Testis (tissue), 3 donors: ENCODE results near the gene DNAL1. TPM values are rescaled to one million over a fixed set of nuclear protein-coding genes. Genes with fewer than 3 reads are reported as not detected.

Experiments
- DNase-seq: peaks from one replicate; pipeline ENCODE4 v3.0.0-alpha.2; 2019
- H3K27ac ChIP-seq, 2 donors: fragments of 200-600 bp; sonication (generic); one replicate each; pipeline ENCODE4 v1.5.1; 2019
- H3K27me3 ChIP-seq: fragments of 200-600 bp; sonication (generic); one replicate; pipeline ENCODE4 v1.5.1; 2019
- H3K36me3 ChIP-seq: fragments of 200-600 bp; sonication (generic); one replicate; pipeline ENCODE4 v1.5.1; 2017; ENCODE audit warnings: low read depth; ENCODE audit errors: missing control alignments
- H3K4me1 ChIP-seq: fragments of 200-600 bp; sonication (generic); one replicate; pipeline ENCODE4 v1.5.1; 2019
- H3K4me3 ChIP-seq, 2 donors: fragments of 200-600 bp; sonication (generic); one replicate each; pipeline ENCODE4 v1.5.1; 2017 to 2019
- H3K9me3 ChIP-seq: fragments of 200-600 bp; sonication (generic); one replicate; pipeline ENCODE4 v1.5.1; 2017
- POLR2A ChIP-seq: fragments of 450-650 bp; IDR thresholded peaks from one replicate; pipeline ENCODE4 v1.6.1; 2017; ENCODE audit warnings: antibody characterized with exemption, mild to moderate bottlenecking, moderate library complexity
- WGBS, 2 donors: methylation state at CpG; one replicate each; pipeline ENCODE4 v1.1.5; 2018; 5-methylcytosine and 5-hydroxymethylcytosine counted together
- intact Hi-C: fragments of 100-400 bp; cut with DNase I; formaldehyde crosslinking; loops from one replicate; pipeline ENCODE4 v1.15.1; 2023; ENCODE audit warnings: low total_unique reads
- polyA plus RNA-seq: library from polyadenylated mRNA; stranded (reverse); fragments of 350-450 nt; fragmentation: Illumina TruSeq; extraction: RNeasy Lipid Tissue Mini Kit (QIAGEN cat#74804); gene quantifications from one replicate; pipeline ENCODE4 v1.2.3, GENCODE V29; 2014; ENCODE audit warnings: low read depth, low replicate concordance; ENCODE audit not compliant: insufficient read depth
- total RNA-seq, 2 donors: library from RNA; depleted of rRNA; stranded (reverse); fragments of >200 nt; gene quantifications; one replicate each; pipeline ENCODE4 v1.2.3, GENCODE V29; 2016
- TF ChIP-seq, protein P1 (sequence below), 3 experiments: fragments of 450-650 bp in 2 of 3; fragments of 200-600 bp in 1 of 3; sonication (generic) in 1 of 3; IDR thresholded peaks; one replicate each; pipeline ENCODE4 v1.5.1; 2016 to 2019; ENCODE audit warnings: antibody characterized with exemption in 3 of 3, mild to moderate bottlenecking in 2 of 3, moderate library complexity in 1 of 3

Gene DNAL1
- total and polyA plus RNA-seq, 3 donors from 2014 or later, result 14.6 to 136 (median 19.0) TPM

DNA sequence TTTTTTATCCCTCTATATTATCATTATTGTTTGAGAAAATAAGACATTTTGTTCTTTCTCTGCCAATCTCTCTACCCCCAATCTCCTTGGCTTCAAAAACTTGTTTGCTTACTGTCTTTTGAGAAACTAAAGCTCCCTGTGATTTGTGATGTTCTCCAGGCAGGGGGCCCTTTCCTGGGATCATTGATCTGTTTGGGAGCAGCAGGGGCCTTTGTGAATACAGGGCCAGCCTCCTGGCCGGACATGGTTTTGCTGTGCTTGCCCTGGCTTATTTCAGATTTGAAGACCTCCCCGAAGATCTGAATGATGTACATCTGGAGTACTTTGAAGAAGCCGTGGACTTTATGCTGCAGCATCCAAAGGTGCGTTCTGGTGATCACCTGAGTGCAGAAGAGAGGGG is 28.0 kb upstream of the DNAL1 start:
- Histone ChIP-seq H3K27me3 (no peaks in the 10 kb centered on the region), H3K9me3 (no peaks in the 10 kb centered on the region), H3K4me1 (peaks cover 3% of the 10 kb centered on the region), H3K4me3 (no peak overlapping the region), H3K36me3 (no peaks in the 10 kb centered on the region), H3K27ac (no peak overlapping the region)
- intact Hi-C loops, result no loop called here
- TF ChIP-seq POLR2A, result no peak
- TF ChIP-seq, protein P1, sequence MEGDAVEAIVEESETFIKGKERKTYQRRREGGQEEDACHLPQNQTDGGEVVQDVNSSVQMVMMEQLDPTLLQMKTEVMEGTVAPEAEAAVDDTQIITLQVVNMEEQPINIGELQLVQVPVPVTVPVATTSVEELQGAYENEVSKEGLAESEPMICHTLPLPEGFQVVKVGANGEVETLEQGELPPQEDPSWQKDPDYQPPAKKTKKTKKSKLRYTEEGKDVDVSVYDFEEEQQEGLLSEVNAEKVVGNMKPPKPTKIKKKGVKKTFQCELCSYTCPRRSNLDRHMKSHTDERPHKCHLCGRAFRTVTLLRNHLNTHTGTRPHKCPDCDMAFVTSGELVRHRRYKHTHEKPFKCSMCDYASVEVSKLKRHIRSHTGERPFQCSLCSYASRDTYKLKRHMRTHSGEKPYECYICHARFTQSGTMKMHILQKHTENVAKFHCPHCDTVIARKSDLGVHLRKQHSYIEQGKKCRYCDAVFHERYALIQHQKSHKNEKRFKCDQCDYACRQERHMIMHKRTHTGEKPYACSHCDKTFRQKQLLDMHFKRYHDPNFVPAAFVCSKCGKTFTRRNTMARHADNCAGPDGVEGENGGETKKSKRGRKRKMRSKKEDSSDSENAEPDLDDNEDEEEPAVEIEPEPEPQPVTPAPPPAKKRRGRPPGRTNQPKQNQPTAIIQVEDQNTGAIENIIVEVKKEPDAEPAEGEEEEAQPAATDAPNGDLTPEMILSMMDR (IDR thresholded peaks at IDR 0.05), result no peak
- no peak for DNase-seq
- 73 to 80% methylated on average over 4 of the region's 4 CpGs for WGBS, 2 donors

DNA sequence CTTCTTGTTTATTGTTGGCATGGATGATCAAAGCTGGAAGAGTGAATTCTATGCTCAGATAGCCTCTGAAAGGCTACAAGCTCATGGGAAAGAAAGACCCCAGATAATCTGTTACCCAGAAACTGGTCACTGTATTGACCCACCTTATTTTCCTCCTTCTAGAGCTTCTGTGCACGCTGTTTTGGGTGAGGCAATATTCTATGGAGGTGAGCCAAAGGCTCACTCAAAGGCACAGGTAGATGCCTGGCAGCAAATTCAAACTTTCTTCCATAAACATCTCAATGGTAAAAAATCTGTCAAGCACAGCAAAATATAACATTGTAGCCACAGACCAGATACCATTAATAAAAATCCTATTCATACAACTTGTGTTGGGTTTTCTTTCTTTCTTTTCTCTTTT is 25.3 kb upstream of the DNAL1 start:
- TF ChIP-seq, protein P1 (IDR thresholded peaks at IDR 0.05), result no peak
- no peak for TF ChIP-seq POLR2A
- H3K36me3 ChIP-seq, result no peaks in the 10 kb centered on the region
- no peak overlapping the region for H3K27ac ChIP-seq
- DNase-seq, result no peak
- H3K4me1 ChIP-seq, result peaks cover 3% of the 10 kb centered on the region
- H3K27me3 ChIP-seq, result no peaks in the 10 kb centered on the region
- 43 to 53% methylated on average over 1 of the region's 1 CpG for WGBS, 2 donors
- H3K4me3 ChIP-seq, result no peak overlapping the region
- intact Hi-C loops, result no loop called here
- no peaks in the 10 kb centered on the region for H3K9me3 ChIP-seq

- H3K4me1 ChIP-seq, result peaks cover 3% of the 10 kb centered on the region
- intact Hi-C loops, result no loop called here
- no peaks in the 10 kb centered on the region for H3K36me3 ChIP-seq
- WGBS, 2 donors, result 83 to 87% methylated on average over 10 of the region's 10 CpGs
- no peak for DNase-seq
- H3K27me3 ChIP-seq, result no peaks in the 10 kb centered on the region
- H3K27ac ChIP-seq, result peak overlapping the region in 1 of 2 donors; percentile 50
- H3K4me3 ChIP-seq, result no peak overlapping the region
- no peaks in the 10 kb centered on the region for H3K9me3 ChIP-seq
- TF ChIP-seq, protein P1 (IDR thresholded peaks at IDR 0.05), result no peak
- TF ChIP-seq POLR2A, result no peak
Observed at GRCh38 chr14:73620268-73620667, 24.5 kb upstream of the DNAL1 start.

GRCh38 chr14:73623504-73624054 is 21.2 kb upstream of the DNAL1 start:
- 94 to 98% methylated on average over 4 of the region's 4 CpGs for WGBS, 2 donors
- no peak overlapping the region for H3K4me3 ChIP-seq
- no peak for DNase-seq
- H3K9me3 ChIP-seq, result no peaks in the 10 kb centered on the region
- peaks cover 6% of the 10 kb centered on the region for H3K4me1 ChIP-seq
- no peak overlapping the region for H3K27ac ChIP-seq
- H3K27me3 ChIP-seq, result no peaks in the 10 kb centered on the region
- TF ChIP-seq POLR2A, result no peak
- TF ChIP-seq, protein P1 (IDR thresholded peaks at IDR 0.05), result no peak
- no peaks in the 10 kb centered on the region for H3K36me3 ChIP-seq
- intact Hi-C loops, result no loop called here

DNA sequence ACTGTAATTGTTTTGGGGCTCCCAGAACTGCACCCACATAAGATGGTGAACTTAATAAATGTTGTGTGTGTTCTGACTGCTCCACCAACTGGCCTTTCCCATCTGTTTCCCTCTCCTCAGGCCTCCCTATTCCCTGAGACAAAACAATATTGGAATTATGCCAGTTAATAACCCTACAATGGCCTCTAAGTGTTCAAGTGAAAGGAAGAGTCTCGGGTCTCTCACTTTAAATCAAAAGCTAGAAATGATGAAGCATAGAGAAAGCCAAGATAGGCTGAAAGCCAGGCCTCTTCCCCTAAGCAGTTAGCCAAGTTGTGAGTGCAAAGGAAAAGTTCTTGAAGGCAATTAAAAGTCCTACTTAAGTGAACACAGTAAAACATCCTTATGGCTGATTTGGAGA is 19.1 kb upstream of the DNAL1 start:
- no peak for TF ChIP-seq POLR2A
- TF ChIP-seq, protein P1 (IDR thresholded peaks at IDR 0.05), result no peak
- Histone ChIP-seq H3K4me3 (no peak overlapping the region), H3K27me3 (no peaks in the 10 kb centered on the region), H3K4me1 (peaks cover 9% of the 10 kb centered on the region), H3K9me3 (no peaks in the 10 kb centered on the region), H3K36me3 (no peaks in the 10 kb centered on the region), H3K27ac (peak overlapping the region; percentile 2 to 12)
- 48 to 53% methylated on average over 1 of the region's 1 CpG for WGBS, 2 donors
- DNase-seq, result no peak
- intact Hi-C loops, result no loop called here
